ENCODE measurements around the gene OR13D1.
"Not testable (repeated sequence)": the region's sequence is repeated elsewhere in the genome, so short reads cannot be mapped to it uniquely, and the experiment has no call there.

OR13D1 gene

GRCh38 chr9:104694218-104694617 lies at the start of gene OR13D1:
TSS of gene OR13D1 (plus strand) at chr9:104694518. CDS start at chr9:104694518, 0 bp downstream.
- DNase-seq = no peak

- no peak for DNase-seq
Measured at GRCh38 chr9:104658496-104659195, 35.7 kb upstream of the OR13D1 start.

GRCh38 chr9:104675611-104676010 lies 18.7 kb upstream of the OR13D1 start:
- no peak for DNase-seq

GRCh38 chr9:104682642-104683041 lies 11.7 kb upstream of the OR13D1 start:
- DNase-seq = no peak

GRCh38 chr9:104686081-104686480 lies 8.2 kb upstream of the OR13D1 start:
- DNase-seq = no peak

- DNase-seq = no peak
Measured at GRCh38 chr9:104700306-104700705, 6.0 kb downstream of the OR13D1 start.

GRCh38 chr9:104708737-104709136 lies 14.4 kb downstream of the OR13D1 start:
- not testable (repeated sequence) for DNase-seq

- no peak for DNase-seq
Measured at GRCh38 chr9:104711604-104712003, 17.3 kb downstream of the OR13D1 start.

- DNase-seq = no peak
Measured at GRCh38 chr9:104725014-104725413, 30.7 kb downstream of the OR13D1 start.

GRCh38 chr9:104738452-104738851 lies 44.1 kb downstream of the OR13D1 start:
- DNase-seq = no peak

- no peak for DNase-seq
Measured at GRCh38 chr9:104740621-104741020, 46.3 kb downstream of the OR13D1 start.

- DNase-seq = peak; percentile 11
Measured at GRCh38 chr9:104743376-104743985, 49.2 kb downstream of the OR13D1 start.
